Measurements from ENCODE around the gene CEP164.

DNA sequence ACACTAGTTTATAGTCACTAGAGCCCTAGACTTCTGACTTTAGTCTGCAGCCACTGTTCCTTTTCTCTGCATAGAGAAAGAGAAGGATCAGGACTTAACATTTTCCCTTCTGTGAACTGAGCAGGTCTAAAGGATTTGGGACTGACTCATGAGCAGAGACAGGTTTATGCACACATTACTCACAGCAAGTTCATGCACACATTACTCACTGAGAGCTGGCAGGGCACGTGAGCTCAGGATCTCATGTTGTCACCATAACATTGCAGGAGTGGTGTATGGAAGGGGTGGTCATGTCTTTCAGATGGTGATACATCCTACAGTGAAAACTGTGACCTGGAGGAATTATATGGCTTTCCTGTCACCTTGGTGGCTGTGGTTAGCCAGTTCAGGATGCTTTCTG, 56.4 kb downstream of the CEP164 start:
- TF ChIP-seq, protein P1, sequence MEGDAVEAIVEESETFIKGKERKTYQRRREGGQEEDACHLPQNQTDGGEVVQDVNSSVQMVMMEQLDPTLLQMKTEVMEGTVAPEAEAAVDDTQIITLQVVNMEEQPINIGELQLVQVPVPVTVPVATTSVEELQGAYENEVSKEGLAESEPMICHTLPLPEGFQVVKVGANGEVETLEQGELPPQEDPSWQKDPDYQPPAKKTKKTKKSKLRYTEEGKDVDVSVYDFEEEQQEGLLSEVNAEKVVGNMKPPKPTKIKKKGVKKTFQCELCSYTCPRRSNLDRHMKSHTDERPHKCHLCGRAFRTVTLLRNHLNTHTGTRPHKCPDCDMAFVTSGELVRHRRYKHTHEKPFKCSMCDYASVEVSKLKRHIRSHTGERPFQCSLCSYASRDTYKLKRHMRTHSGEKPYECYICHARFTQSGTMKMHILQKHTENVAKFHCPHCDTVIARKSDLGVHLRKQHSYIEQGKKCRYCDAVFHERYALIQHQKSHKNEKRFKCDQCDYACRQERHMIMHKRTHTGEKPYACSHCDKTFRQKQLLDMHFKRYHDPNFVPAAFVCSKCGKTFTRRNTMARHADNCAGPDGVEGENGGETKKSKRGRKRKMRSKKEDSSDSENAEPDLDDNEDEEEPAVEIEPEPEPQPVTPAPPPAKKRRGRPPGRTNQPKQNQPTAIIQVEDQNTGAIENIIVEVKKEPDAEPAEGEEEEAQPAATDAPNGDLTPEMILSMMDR (IDR thresholded peaks at IDR 0.05 in 4 of 5, conservative IDR thresholded peaks at IDR 0.05 in 1 of 5) = no peak
- TF ChIP-seq POLR2A (IDR thresholded peaks at IDR 0.05) = no peak

Measured in gastrocnemius medialis (tissue), 4 donors.